T-cell (primary cell): ENCODE data around the gene MPI. TPM values are rescaled to one million over a fixed set of nuclear protein-coding genes. Genes with fewer than 3 reads are reported as not detected.

Source experiments
- ATAC-seq, 4 experiments: fragments of 200-7000 bp in 3 of 4; fragments of 150-1000 bp in 1 of 4; cut with Tn5 transposase; replicated peaks in 1 of 4; 1 replicate in 3 of 4; 2 replicates in 1 of 4; pipeline ENCODE4 v1.10.0; 2021; ENCODE audit warnings: moderate library complexity in 3 of 4, mild to moderate bottlenecking in 2 of 4, moderate number of reproducible peaks in 1 of 4
- CTCF ChIA-PET, 2 donors: fragments of 300-600 bp; sonication (Branson Sonifier 250); formaldehyde crosslinking; loops; one replicate each; lab custom pipeline; 2022; ENCODE audit warnings: antibody characterized with exemption in 2 of 2; lab: Charles Lee
- POLR2A ChIA-PET, 2 donors: fragments of 300-600 bp; sonication (Branson Sonifier 250); formaldehyde crosslinking; loops; one replicate each; lab custom pipeline; 2022; ENCODE audit warnings: antibody characterized with exemption in 2 of 2; lab: Charles Lee
- DNase-seq, 35 experiments: peaks; one replicate each; pipeline versions ENCODE4 v3.0.0 to v3.0.0-alpha.2; 2013 to 2023
- H3K27ac ChIP-seq: one replicate; pipeline ENCODE4 v1.5.1; 2013; ENCODE audit warnings: low read length
- H3K27me3 ChIP-seq, 2 experiments: replicated peaks in 1 of 2; 1 replicate in 1 of 2; 2 replicates in 1 of 2; pipeline versions ENCODE4 v1.6.1 to v1.7.0; 2013; ENCODE audit warnings: low read length in 1 of 2, mixed read lengths in 1 of 2; ENCODE audit not compliant: control insufficient read depth in 2 of 2, insufficient read depth in 2 of 2; ENCODE audit errors: extremely low read depth in 1 of 2
- H3K36me3 ChIP-seq, 2 donors: 1 replicate in 1 of 2; 2 replicates in 1 of 2; pipeline versions ENCODE4 v1.6.1 to v1.7.0; 2013; ENCODE audit warnings: low read length in 1 of 2; ENCODE audit not compliant: control insufficient read depth in 2 of 2, insufficient read depth in 1 of 2; ENCODE audit errors: extremely low read depth in 1 of 2
- H3K4me1 ChIP-seq, 2 experiments: 1 replicate in 1 of 2; 2 replicates in 1 of 2; pipeline versions ENCODE4 v1.6.1 to v1.7.0; 2013; ENCODE audit warnings: low read length in 2 of 2, mixed read lengths in 1 of 2; ENCODE audit not compliant: insufficient read depth in 2 of 2, control insufficient read depth in 1 of 2; ENCODE audit errors: extremely low read depth in 1 of 2
- H3K4me3 ChIP-seq, 2 donors: 1 replicate in 1 of 2; 2 replicates in 1 of 2; pipeline versions ENCODE4 v1.5.1 to v1.7.0; 2013; ENCODE audit warnings: mild to moderate bottlenecking in 2 of 2, low read length in 1 of 2, moderate library complexity in 1 of 2; ENCODE audit not compliant: control insufficient read depth in 1 of 2; ENCODE audit errors: extremely low read depth in 1 of 2
- H3K9me3 ChIP-seq: 2 replicates; pipeline ENCODE4 v1.7.0; 2013
- H3K27ac Mint-ChIP-seq, 2 donors: one replicate each; pipeline ENCODE4 v1.8.0; 2020 to 2021; ENCODE audit warnings: mild to moderate bottlenecking in 2 of 2, mixed read lengths in 2 of 2
- H3K27me3 Mint-ChIP-seq, 2 donors: one replicate each; pipeline ENCODE4 v1.8.0; 2021 to 2022; ENCODE audit warnings: mixed read lengths in 2 of 2
- H3K36me3 Mint-ChIP-seq: one replicate; pipeline ENCODE4 v1.8.0; 2021; ENCODE audit warnings: mixed read lengths
- H3K4me1 Mint-ChIP-seq, 3 donors: one replicate each; pipeline ENCODE4 v1.8.0; 2020 to 2022; ENCODE audit warnings: mixed read lengths in 3 of 3, mild to moderate bottlenecking in 1 of 3
- H3K4me3 Mint-ChIP-seq, 3 donors: one replicate each; pipeline ENCODE4 v1.8.0; 2020 to 2022; ENCODE audit warnings: mild to moderate bottlenecking in 3 of 3, mixed read lengths in 3 of 3, moderate library complexity in 3 of 3
- H3K9me3 Mint-ChIP-seq, 3 donors: one replicate each; pipeline ENCODE4 v1.8.0; 2020 to 2022; ENCODE audit warnings: mixed read lengths in 3 of 3
- WGBS: methylation state at CpG from one replicate; pipeline ENCODE4 v1.1.5; 2013; ENCODE audit warnings: missing lambda C conversion rate; ENCODE audit not compliant: insufficient coverage; 5-methylcytosine and 5-hydroxymethylcytosine counted together
- total RNA-seq, 35 experiments: library from RNA in 6 of 35; stranded (reverse) in 6 of 35; fragments of 120-200 nt in 1 of 35; gene quantifications; one replicate each; pipeline versions ENCODE4 v1.2.1 to v1.2.4 and lab custom pipeline; 2013 to 2026

The MPI gene, protein sequence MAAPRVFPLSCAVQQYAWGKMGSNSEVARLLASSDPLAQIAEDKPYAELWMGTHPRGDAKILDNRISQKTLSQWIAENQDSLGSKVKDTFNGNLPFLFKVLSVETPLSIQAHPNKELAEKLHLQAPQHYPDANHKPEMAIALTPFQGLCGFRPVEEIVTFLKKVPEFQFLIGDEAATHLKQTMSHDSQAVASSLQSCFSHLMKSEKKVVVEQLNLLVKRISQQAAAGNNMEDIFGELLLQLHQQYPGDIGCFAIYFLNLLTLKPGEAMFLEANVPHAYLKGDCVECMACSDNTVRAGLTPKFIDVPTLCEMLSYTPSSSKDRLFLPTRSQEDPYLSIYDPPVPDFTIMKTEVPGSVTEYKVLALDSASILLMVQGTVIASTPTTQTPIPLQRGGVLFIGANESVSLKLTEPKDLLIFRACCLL
- total RNA-seq (10 to 100 TPM; 36.5 to 74.1 (median 66.1) TPM), total RNA-seq (lab: John Stamatoyannopoulos, UW) (31.0 to 111 (median 60.4) reads per million in 29 experiments)
- 72.4 TPM for total RNA-seq (2013)

DNA sequence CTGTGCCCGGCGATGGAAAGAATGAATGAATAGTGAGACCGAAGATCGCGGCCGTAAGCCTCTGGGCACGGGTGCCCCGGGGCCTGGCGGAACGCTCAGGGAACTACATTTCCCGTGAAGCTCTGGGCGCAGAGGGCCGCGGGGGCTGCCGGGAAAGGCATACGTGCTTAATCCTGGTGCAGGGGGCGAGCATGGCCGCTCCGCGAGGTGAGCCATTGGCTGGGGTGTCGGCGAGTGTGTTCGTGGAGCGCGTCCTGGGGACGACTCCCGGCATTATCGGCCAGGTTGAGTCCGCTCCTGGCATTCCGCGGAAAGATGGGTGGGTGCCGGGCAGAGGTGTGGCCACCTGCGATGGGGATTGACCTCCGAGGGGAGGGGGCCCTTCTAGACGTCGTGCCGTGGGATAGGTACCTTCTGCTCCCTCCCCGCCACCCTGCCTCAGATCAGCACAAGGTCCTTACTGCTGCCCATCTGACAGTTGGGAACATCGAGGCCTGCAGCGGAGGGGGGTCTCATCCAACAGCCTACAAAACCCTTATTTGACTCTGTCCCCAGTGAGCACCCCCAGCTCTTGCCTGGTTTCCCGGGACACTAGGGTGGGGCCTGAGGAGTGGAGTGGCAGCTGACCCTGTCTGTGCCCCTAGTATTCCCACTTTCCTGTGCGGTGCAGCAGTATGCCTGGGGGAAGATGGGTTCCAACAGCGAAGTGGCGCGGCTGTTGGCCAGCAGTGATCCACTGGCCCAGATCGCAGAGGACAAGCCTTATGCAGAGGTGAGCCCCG is at the start of gene MPI:
MPI (plus strand) TSS at position 160 of the 782 bp plus-strand sequence; CDS start at position 192, 32 bp downstream.
- WGBS = 6% methylated on average over 42 of the region's 47 CpGs

DNA sequence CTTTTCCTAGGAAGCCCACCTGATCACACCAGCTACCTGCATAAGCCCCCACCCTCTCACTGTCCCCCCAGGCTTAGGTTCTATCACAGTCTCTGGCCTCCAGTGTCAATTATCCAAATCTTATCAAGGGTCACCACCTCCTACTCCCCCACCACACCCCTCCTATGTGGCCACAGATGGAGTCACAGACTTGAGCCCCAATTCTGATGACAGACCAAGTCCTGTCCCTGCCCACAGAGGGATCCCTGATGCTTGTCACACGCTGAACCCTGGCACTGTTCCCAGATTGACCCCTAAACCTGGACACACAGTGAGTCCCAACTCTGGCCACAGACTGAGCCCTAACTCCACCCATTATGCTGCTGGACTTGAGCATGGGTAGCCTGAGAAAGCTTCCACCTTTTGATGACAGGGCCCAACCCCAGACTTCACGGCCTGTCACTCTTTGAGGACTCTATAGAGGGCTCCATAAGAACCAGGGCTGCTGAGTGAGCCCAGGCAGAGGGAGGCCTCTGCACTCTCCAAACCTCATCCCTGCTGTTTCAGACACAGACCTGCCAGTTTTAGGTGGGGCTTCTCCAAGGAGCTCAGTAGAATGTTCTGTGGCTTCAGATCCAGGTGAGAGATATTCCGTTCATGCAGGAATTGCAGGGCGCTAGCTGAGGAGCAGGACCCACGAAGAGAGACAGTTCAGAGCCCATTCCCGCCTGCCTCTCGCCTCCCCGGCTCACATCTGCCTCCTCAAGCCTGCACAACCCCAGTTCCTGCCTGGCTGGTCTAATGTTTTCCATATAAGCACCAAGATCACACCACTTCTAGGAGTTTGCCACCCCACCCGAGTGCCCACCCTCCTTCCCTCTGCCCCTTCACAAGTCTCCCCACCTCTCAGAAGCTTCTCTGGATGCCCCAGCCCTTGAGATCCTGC is 48.7 kb upstream of the MPI start:
- Mint-ChIP-seq H3K4me1 (peaks cover 48 to 56% (median 49%) of the 10 kb centered on the region in 3 donors), H3K27ac (peak overlapping the region; percentile 61 to 73)

More for the DNA sequence above, at the start of gene MPI:
- Histone ChIP-seq H3K27ac (peak within 1 kb of the TSS; percentile 83), H3K4me1 (peaks cover 14 to 52% of the 10 kb centered on the region in 2 experiments), H3K9me3 (no peaks in the 10 kb centered on the region), H3K36me3 (peaks cover 0 to 20% of the 10 kb centered on the region in 2 donors), H3K27me3 (no peaks in the 10 kb centered on the region), H3K4me3 (peak within 1 kb of the TSS; percentile 89 to 90)
- Mint-ChIP-seq H3K36me3 (peaks cover 16% of the 10 kb centered on the region), H3K27me3 (no peaks in the 10 kb centered on the region), H3K4me3 (peak within 1 kb of the TSS; percentile 90 to 91 (median 90)), H3K27ac (peak within 1 kb of the TSS; percentile 89 to 94), H3K4me1 (peaks cover 46 to 56% (median 48%) of the 10 kb centered on the region in 3 donors), H3K9me3 (no peaks in the 10 kb centered on the region)
- ATAC-seq = peak; percentile 89 to 95 (median 90)
- DNase-seq = peak; percentile 62 to 88 (median 78)
- CTCF ChIA-PET = interaction anchor here (0.5 to 2.4 kb wide), 3 partner anchors 11 to 25 kb away, joined by 4 to 14 read pairs (median 5); no protein-coding TSS in a partner anchor
- POLR2A ChIA-PET = interaction anchor here in 1 of 2 donors (1.0 kb wide), 1 partner anchor 15 kb away, joined by 3 read pairs; no protein-coding TSS in a partner anchor

GRCh38 chr15:74841891-74842373 is 47.9 kb upstream of the MPI start:
- Histone ChIP-seq H3K4me1 (peaks cover 28 to 66% of the 10 kb centered on the region in 2 experiments), H3K27ac (no peak overlapping the region)

More for the DNA sequence above, 48.7 kb upstream of the MPI start:
- Mint-ChIP-seq H3K4me3 (peak overlapping the region; percentile 39 to 90 (median 86)), H3K9me3 (no peaks in the 10 kb centered on the region), H3K36me3 (peaks cover 11% of the 10 kb centered on the region), H3K27me3 (no peaks in the 10 kb centered on the region)
- H3K27ac ChIP-seq = no peak overlapping the region
- peaks cover 28 to 59% of the 10 kb centered on the region in 2 experiments for H3K4me1 ChIP-seq
- no peaks in the 10 kb centered on the region for H3K27me3 ChIP-seq
- H3K9me3 ChIP-seq = no peaks in the 10 kb centered on the region
- ATAC-seq (no peak), DNase-seq (no peak)
- ChIA-PET POLR2A (no interaction called here), CTCF (interaction anchor here in 1 of 2 donors (0.8 kb wide), 1 partner anchor 29 kb away, joined by 4 read pairs; no protein-coding TSS in a partner anchor)
- WGBS = 95% methylated on average over 8 of the region's 9 CpGs
- peaks cover 24 to 26% of the 10 kb centered on the region in 2 donors for H3K36me3 ChIP-seq
- no peak overlapping the region for H3K4me3 ChIP-seq

GRCh38 chr15:74842581-74843444 is 47.0 kb upstream of the MPI start, which contains the start of gene ULK3:
ULK3 (minus strand) TSS chr15:74843156; CDS start chr15:74843105, 51 bp downstream.
- Mint-ChIP-seq H3K4me3 (peak within 1 kb of the TSS; percentile 86 to 90 (median 86)), H3K9me3 (no peaks in the 10 kb centered on the region), H3K27me3 (no peaks in the 10 kb centered on the region), H3K36me3 (peaks cover 17% of the 10 kb centered on the region), H3K4me1 (peaks cover 48 to 64% (median 54%) of the 10 kb centered on the region in 3 donors), H3K27ac (peak within 1 kb of the TSS; percentile 96 to 97)
- CTCF ChIA-PET = interaction anchor here in 1 of 2 donors (1.2 to 2.8 kb wide), 2 partner anchors 59 to 64 kb away, joined by 5 to 18 read pairs; partner anchors contain the start of gene FAM219B
- DNase-seq = peak; percentile 82 to 95 (median 90)
- H3K27me3 ChIP-seq = no peaks in the 10 kb centered on the region
- H3K9me3 ChIP-seq = no peaks in the 10 kb centered on the region
- peaks cover 22 to 30% of the 10 kb centered on the region in 2 donors for H3K36me3 ChIP-seq
- H3K4me1 ChIP-seq = peaks cover 28 to 66% of the 10 kb centered on the region in 2 experiments
- WGBS = under 1% methylated on average over 83 of the region's 84 CpGs
- H3K27ac ChIP-seq = peak within 1 kb of the TSS; percentile 71
- POLR2A ChIA-PET = interaction anchor here in 1 of 2 donors (0.6 kb wide), 3 partner anchors 15 to 609 kb away, joined by 3 to 13 read pairs (median 3); partner anchors contain the start of gene SIN3A
- H3K4me3 ChIP-seq = peak within 1 kb of the TSS; percentile 84 to 96
- ATAC-seq = peak; percentile 84 to 90 (median 88)

More at GRCh38 chr15:74841891-74842373, 47.9 kb upstream of the MPI start:
- 93% methylated on average over 13 of the region's 14 CpGs for WGBS
- ATAC-seq (no peak), DNase-seq (no peak)
- H3K9me3 Mint-ChIP-seq = no peaks in the 10 kb centered on the region
- peak overlapping the region; percentile 86 to 90 (median 86) for H3K4me3 Mint-ChIP-seq
- H3K4me3 ChIP-seq = peak overlapping the region; percentile 84 to 96
- H3K4me1 Mint-ChIP-seq = peaks cover 48 to 60% (median 54%) of the 10 kb centered on the region in 3 donors
- H3K27me3 Mint-ChIP-seq = no peaks in the 10 kb centered on the region
- H3K9me3 ChIP-seq = no peaks in the 10 kb centered on the region
- peak overlapping the region; percentile 73 to 84 for H3K27ac Mint-ChIP-seq
- no peaks in the 10 kb centered on the region for H3K27me3 ChIP-seq
- peaks cover 10% of the 10 kb centered on the region for H3K36me3 Mint-ChIP-seq
- ChIA-PET POLR2A (interaction anchor here in 1 of 2 donors (0.6 kb wide), 3 partner anchors 16 to 55 kb away, joined by 3 to 4 read pairs (median 3); no protein-coding TSS in a partner anchor), CTCF (interaction anchor here in 1 of 2 donors (0.8 kb wide), 1 partner anchor 29 kb away, joined by 4 read pairs; no protein-coding TSS in a partner anchor)
- H3K36me3 ChIP-seq = peaks cover 22 to 24% of the 10 kb centered on the region in 2 donors
